HG02981 (cell line): ENCODE data around the gene HMGN5.
A peak's percentile ranks its signal among the peaks of the same experiment; 100 is the strongest.

Source experiments
- ATAC-seq: cut with Tn5 transposase; IDR thresholded peaks from one replicate; pipeline ENCODE4 v1.9.1; 2021; ENCODE audit warnings: mild to moderate bottlenecking, moderate library complexity; ENCODE audit not compliant: unreplicated experiment

The HMGN5 gene, protein sequence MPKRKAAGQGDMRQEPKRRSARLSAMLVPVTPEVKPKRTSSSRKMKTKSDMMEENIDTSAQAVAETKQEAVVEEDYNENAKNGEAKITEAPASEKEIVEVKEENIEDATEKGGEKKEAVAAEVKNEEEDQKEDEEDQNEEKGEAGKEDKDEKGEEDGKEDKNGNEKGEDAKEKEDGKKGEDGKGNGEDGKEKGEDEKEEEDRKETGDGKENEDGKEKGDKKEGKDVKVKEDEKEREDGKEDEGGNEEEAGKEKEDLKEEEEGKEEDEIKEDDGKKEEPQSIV

DNA sequence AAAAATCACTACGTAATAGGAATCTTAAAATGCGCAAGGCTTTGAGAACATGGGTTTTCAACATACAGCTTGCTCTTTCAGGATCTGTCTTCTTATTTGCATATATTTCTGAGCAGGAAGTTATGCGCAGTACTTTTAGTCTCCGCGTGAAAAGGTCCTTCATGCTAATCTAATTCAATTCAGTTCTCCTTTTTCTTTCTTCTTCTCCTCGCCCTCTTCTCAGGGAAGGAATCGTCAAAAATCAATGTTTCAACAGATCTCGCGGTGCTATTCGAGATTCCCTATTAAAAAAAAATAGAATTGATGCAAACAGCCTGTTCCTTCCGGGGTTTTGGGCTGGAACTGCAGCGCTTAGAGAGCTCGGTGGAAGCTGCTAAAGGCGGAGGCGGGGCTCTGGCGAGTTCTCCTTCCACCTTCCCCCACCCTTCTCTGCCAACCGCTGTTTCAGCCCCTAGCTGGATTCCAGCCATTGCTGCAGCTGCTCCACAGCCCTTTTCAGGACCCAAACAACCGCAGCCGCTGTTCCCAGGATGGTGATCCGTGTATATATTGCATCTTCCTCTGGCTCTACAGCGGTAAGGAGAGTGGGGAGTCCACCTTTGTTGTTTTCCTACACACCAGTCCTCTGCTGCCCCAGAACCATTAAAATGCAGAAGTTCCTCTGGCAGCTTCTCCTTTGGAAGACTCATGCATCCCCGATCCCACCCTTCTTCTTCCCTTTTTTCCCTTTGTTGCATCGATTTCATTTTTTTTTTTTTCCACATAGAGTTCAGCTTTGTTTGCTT, at the start of gene HMGN5, which contains the start of gene SH3BGRL:
Gene HMGN5 (minus strand): TSS at position 243 of the 785 bp plus-strand sequence. CDS start 80,364 bp downstream, outside the sequence.
Gene SH3BGRL (plus strand): TSS at position 432 of the 785 bp plus-strand sequence. CDS start 99 bp downstream, at position 531.
- peak; percentile 93 for ATAC-seq

DNA sequence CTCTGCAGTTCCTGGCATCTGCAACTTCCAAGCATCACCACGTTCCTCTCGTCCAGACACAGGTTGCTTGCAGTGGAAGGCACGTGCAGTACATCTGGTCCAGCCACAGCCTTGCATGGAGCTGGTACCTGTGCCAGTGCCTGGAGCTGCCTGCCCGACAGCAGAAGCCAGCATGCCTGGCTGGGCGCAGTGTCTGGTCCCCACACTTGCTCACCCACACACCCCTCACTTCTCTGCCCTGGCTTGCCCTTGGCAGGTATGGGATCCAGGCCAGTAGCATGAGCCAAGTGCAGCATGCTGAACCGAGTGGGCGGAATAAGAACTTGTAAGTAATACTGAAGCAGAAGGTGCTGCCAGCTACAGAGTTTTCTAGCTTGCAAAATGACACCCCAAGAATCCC, 40.0 kb upstream of the HMGN5 start:
- no peak for ATAC-seq

DNA sequence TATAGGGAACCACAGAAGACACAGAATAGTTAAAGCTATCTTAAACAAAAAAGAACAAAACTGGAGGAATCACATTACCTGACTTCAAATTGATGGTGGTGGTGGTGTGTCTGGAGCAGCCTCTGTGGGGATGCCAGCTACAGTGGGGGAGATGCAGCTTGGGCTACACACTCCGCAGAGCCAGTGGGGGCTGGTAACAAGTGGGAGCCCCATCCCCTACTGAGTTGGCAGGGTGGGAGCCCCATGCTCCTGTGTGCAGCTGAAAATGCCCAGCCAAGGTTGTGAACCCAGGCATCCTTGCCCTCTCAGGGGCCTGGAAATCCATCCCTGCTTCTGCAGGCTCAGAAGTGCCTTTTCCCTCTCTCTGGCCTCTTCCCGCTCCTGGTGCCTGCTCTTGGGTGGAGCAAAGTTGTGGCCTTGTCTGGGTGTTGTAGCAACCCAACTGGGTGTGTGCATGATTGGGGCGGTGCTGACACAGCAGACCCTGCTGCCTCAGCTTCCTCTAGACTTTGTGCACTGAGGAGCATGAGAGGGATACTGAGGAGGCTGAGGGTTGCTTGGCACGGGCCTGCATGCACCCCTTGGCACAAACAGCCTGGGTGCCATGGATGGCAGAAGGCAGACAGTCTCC, 39.1 kb upstream of the HMGN5 start:
- no peak for ATAC-seq

DNA sequence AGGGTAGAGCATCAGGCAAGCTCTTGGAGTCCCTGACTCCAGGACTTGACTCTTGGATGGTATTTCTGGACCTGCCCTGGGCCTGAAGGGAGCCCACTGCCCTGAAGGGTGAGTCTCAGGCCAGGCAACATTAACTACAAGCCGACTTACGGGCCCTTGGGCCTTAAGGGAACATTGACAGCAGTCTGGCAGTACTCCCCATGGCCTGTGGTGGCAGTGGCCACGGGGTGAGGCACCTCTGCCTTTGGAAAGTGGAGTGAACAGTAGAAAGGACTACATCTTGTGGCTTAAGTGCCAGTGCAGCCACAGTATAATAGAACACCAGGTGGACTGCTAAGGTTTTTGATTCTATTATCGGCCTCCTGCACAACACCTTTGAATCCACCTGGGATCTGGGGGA, 36.5 kb upstream of the HMGN5 start:
- no peak for ATAC-seq

DNA sequence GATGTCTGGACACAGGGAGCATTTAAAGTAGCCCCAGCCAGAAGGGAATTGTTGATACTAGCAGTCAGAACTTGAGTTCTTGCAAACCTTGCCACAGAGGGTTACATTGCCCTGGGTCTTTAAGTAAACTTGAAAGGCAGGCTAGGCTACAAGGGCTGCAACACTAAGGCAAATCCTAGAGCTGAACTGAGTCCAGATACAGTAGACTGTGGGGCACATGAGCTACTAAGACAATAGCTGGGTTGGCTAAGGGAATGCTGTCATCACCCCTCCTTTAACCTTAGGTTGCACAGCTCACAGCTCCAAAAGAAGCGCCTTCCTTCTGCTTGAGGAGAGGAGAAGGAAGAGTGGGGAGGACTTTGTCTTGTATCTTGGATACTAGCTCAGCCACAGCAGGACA, 35.8 kb upstream of the HMGN5 start:
- ATAC-seq: no peak

DNA sequence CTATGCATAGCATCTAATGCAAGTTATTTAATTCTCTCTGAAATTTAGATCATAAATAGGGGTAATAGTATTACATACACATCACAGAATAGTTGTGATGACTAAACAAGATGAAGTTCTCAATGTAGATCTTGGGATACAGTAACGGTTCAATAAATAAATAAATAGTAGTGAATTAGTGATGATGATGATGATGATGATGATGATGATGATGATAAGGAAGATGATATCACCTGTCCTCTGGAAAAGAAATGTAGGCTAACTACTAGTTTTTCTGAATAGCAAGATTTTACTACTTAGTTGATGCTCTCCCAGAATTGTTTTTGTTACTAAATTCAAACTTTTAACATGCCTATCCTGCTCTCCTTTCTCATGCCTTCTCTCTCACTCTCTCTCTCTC, 30.5 kb upstream of the HMGN5 start:
- ATAC-seq: no peak

DNA sequence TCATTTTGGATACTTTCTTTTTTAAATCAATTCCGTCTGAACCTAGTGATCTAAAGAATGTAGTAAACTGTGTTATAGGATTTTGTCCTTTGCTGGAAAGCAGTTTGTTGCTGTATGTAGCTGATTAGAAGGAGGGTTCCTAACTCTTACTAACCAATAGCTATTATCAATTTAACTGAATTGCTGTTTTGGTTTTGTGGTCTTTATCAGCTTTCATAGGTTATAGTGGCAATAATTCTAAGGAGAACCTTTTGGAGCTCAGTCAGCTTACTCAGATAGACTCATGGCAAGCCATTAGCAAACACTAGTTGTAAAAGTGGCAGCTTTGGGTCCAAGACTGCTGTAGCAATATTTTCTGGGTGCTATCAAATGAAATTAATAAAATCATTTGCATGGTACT, 29.8 kb upstream of the HMGN5 start:
- no peak for ATAC-seq

DNA sequence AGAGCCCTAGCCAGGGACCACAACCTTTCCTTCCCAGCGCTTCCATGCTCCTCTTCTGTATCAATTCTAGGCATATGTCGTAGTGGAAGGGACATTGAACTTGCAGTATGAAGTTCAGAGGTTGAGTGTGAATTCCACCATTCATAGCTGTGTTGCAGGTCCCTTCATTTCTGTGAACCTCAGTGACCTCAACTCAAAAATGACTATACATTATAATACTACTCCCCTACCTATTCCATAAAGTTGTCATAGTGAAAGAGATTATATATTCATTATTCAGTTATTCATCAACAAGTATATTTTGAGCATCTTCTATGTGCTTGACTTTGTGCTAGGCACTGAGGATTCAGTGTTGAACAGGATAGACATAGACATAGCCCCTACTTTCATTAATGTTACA, 28.2 kb upstream of the HMGN5 start:
- no peak for ATAC-seq

DNA sequence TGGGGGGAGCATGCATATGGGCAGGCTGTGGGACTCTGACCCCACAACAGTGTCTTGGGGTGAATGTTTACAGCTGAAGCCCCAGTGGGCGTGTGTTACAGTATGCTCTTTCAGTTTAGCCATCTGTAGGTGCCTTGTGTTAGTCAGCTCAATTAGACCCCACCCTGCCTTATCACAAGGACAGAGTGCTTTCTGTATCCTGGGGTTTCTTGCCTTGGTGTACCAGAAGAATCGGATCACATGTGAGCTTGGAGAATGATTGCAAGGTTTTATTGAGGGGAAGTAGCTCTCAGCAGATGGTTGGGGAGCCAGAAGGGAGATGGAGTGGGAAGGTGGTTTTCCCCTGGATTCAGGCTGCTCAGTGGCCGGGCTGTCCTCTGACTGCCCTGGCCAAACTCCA, 27.5 kb upstream of the HMGN5 start:
- ATAC-seq: no peak

DNA sequence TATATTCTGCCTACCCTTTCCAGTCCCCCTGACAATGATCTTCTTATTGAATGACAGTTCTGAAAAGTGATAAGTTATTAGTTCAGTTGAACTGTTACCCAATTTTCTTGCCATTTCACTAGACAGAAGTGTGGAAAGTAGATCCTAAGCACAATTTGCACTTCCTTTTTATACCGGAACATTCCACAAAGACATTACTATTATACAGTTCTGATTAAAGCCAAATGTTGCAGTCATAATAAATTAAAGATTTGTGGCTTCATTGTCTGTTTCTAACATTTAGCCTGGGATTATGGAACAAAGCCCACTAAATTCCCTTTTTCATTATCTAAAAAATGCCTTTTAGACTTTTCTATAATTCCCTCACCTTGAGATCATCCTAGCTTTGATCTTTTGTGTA, 14.0 kb upstream of the HMGN5 start:
- ATAC-seq: no peak

DNA sequence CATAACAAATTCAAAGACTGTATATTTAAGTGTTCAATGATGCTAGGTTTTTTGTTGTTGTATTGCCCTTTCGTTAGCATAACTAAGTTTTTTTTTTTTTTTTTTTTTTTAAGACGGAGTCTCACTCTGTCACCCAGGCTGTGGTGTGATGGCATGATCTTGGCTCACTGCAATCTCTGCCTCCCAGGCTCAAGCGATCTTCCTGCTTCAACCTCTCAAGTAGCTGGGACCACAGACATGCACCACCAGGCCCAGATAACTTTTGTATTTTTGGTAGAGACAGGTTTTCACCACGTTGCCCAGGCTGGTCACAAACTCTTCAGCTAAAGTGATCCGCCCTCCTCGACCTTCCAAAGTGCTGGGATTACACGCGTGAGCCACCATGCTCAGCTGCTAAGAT, 7.2 kb upstream of the HMGN5 start:
- no peak for ATAC-seq

DNA sequence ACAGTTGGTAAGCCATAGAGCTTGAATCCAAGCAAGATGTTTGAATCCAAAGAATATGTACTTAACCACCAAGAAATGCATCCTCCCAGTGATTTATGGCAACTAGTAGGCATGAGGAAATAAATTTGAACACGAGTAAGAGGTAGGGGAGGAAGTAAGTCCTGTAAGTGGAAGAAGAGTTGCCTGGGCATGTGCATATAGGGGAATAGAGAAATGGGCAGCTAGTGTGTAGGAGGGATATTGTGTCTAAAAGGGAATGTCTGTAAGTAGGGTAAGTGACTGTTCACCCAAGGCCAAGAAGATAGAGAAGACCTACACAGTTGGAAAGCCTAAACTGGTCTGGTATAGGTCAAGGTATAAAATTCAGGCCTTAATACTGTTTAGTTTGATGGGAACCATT, 4.8 kb upstream of the HMGN5 start:
- no peak for ATAC-seq

DNA sequence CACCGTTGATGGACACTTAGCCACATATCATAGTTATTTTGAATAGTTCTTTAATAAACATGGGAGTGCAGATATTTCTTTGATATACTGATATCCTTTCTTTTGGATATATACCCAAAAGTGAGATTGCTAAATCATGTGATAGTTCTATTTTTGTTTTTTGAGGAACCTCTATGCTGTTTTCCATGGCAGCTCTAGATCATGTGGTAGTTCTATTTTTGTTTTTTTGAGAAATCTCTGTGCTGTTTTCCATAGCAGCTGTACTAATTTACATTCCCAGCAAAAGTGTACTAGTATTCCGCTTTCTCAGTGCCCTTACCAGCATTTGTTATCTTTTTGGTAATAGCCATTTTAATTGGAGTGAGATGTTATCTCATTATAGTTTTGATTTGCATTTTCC, 3.8 kb upstream of the HMGN5 start:
- no peak for ATAC-seq

DNA sequence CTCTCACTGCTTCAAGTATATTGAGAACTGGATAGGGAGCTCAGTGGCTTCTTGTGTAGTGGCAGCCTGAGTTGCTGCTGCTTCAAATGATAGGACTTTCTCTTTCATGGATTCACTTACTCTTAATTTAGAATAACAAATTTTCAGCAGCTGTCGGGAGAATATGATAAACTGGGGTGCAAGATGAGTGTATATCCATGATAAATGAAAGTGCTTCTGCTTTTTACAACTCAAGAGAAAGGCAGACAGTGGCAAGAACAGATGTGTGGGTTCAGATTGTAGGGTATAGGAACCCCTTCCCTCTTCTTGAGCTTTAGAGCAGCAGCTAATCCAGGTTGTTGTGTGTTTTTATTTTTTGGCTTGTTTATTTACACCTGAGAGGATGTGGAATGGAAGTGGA, 1.2 kb upstream of the HMGN5 start:
- ATAC-seq: no peak

DNA sequence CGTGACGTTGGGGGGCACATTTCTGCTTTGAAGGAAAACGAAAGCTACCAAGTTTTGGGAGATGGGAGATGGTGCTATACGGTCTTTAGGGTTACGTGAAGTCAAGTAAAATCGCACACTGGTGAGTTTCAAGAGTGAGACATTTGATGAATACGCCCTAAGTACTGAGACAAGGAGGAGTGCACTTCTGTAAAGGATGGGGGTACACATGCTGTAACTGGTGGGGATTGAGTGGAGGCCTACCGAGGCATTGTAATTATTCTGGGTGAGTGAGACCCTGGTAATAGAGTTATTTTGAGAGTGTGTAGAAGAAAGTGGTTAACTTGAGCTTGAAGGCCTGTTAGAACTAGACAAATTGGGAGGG, 725 bp upstream of the HMGN5 start:
- no peak for ATAC-seq

DNA sequence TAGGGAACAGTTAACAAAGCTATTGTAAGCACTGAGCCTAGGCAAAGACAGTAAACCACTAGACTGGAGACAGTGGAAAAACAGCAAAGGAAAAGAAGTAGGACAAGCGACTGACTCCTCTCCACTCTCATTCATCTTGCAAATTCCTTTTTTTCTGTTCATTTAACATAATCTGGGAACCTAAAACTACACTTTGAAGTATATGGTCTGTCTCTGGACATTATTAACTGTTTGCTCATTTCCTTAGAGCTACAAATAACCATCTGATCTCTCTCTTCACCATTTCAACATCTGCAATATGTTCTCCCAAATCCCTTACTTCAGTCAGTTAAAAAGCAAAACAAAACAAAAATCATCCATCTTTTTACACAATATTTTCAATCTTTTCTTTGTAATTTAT, 642 bp downstream of the HMGN5 start:
- no peak for ATAC-seq

DNA sequence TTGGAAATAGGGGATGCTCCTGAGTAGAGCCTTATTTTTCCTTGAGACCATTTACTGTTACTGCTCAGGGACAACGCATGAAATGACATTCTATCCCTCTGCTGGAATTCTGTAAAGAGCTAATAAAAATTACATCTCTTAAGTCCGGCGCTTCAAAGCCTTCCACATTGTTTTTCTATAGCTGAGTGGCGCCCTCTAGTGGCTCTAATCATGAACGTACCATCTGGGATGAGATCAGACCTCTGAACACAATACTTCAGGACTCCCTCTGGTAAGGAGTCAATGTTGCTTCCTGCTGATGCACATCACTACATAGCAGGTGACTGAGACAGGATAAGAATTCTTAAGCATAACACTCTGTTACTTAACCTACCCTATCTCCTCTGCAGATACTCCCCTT, 6.0 kb downstream of the HMGN5 start:
- peak; percentile 84 for ATAC-seq

DNA sequence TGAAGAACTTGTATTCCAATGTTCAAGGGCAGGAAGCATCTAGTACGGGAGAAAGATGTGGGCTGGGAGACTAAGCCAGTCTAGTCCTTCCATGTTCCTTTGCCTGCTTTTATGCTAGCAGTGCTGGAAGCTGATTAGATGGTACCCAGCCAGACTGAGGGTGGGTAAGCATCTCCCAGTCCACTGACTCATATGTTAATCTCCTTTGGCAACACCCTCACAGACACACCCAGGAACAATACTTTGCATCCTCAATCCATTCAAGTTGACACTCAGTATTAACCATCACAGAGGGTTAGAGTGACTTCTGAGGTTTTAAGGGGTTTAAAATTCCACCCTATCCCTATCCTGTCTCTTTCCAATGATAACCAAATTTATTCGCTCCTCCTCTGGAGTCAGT, 6.5 kb downstream of the HMGN5 start:
- ATAC-seq: no peak

DNA sequence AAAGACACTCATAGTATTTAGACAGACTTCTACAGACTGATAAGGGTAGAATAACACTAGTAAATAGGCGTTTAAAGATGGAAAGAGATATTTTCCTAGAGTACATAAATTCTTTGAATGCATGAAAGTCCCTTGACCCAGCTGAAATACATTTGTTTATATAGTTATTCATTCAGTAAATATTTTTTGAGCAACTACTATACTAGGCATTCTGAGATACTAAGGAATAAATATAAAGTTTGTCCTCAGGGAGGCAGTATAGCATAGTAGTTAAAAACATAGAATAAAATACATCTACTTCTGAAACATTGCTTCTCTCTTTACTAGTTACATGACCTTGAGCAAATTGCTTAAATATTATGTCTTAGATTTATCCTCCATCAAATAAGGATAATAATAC, 27.4 kb downstream of the HMGN5 start:
- ATAC-seq: peak; percentile 53

DNA sequence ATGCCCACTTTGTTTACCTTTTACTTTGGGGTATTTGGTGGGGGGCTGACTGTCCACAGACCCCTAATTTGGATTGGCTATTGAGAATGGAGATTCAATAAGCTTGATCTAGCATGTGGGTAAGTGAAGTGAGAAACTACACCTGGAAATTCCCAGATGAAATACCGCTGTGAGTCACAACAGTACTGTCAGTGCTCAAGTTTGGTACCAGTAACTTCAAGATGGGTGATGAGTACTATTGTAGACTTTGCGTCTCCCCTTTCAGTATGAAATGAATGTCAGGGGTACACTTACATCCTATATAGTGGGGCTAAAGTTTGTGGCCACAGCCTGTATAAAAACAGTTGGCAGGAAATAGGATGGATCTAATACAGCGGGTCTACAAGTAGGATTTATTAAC, 33.3 kb downstream of the HMGN5 start:
- no peak for ATAC-seq

DNA sequence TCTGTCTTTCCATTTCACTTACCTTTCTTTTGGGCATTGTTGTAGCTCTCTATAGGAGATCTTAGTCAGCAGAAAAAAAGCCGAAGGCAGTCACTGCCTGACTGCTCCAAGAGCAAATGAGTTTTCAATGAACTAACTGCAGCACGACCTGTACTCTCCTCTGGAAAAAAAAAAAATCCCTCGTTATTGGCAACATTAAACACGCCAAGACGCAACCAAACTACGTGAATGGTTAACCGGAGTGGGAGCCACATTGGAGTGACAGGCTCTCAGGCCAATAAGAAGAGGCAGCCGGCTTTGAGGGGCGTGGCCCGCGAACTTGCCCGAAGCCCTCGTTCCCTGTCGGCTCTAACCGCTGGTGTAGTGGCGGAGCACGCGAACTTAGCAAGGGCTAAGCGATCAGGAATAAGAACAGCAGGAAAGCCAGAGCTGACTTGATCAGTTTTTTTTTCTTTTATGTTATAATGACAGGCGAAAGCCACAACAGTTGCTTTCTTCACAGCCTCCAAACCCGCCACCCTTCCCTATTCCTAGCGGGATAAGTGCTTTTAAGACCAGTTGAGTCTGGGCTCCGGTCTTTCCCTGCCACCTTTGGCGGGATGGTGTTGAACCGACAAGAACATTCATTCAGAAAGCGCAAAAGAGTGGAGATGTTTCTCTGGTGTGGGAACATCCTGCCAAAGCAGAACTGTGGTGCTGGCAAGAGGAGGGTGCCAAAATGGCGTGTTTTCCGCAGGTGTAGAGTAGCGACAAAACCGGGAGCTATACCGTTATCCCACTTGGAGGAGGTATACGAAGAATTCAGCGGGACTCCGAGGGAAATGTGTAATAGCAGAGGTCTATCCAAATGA, 80.0 kb downstream of the HMGN5 start:
- ATAC-seq: peak; percentile 96
